Esophagus squamous epithelium (tissue), 4 donors: ENCODE data around the gene LCAT.

ENCODE experiments used
- POLR2A ChIP-seq, 4 donors: fragments of 450-650 bp; IDR thresholded peaks; one replicate each; pipeline ENCODE4 v1.6.1; 2017; ENCODE audit warnings: antibody characterized with exemption in 4 of 4, mild to moderate bottlenecking in 4 of 4, moderate library complexity in 3 of 4
- TF ChIP-seq, protein P1 (sequence below), 6 experiments: fragments of 450-650 bp in 4 of 6; fragments of 200-600 bp in 2 of 6; sonication (generic) in 2 of 6; IDR thresholded peaks; one replicate each; pipeline ENCODE4 v1.5.1; 2016 to 2019; ENCODE audit warnings: antibody characterized with exemption in 6 of 6, mild to moderate bottlenecking in 4 of 6, moderate library complexity in 4 of 6

DNA sequence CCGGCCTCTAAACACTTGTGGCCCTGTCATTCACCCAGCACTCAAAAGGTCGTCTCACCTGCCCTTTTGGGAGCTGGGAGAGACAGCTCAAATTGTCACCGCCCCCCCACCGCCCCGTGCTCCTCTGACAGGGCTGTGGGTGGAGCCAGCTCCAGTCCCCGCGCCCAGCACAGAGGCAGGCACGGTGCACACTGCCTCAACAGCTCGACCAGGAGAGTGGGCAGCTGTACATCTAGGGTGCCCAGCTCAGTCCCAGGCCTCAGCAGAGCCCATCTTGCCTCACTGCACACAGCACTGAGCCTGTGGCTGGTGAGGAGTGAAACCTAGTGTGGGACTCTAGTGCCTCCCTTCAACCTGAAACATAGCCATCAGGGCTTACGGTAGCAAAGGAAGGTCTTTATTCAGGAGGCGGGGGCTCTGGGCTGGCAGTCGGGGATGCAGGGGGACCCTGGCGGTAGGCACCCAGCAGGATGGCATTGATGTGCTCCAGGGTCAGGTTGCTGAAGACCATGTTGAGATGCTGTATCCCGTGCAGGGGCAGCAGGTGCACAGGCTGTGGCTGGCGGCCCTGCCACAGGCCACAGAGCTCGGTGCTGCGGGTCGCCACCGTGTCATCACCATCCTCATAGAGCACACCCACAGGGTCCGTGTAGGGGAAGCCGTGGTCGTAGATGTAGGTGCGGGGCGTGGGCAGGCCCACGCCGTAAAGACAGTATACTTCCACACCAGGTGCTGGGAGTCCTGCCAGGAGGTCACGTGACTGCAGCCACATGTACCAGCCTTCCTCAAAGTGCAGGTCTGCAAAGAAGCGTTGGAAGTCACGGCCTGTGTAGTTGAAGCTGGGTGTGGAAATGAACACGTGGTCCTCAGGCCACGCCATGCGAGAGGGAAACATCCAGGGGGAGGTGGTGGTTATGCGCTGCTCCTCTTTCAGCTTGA lies 4.1 kb downstream of the LCAT start:
- TF ChIP-seq, protein P1, sequence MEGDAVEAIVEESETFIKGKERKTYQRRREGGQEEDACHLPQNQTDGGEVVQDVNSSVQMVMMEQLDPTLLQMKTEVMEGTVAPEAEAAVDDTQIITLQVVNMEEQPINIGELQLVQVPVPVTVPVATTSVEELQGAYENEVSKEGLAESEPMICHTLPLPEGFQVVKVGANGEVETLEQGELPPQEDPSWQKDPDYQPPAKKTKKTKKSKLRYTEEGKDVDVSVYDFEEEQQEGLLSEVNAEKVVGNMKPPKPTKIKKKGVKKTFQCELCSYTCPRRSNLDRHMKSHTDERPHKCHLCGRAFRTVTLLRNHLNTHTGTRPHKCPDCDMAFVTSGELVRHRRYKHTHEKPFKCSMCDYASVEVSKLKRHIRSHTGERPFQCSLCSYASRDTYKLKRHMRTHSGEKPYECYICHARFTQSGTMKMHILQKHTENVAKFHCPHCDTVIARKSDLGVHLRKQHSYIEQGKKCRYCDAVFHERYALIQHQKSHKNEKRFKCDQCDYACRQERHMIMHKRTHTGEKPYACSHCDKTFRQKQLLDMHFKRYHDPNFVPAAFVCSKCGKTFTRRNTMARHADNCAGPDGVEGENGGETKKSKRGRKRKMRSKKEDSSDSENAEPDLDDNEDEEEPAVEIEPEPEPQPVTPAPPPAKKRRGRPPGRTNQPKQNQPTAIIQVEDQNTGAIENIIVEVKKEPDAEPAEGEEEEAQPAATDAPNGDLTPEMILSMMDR (IDR thresholded peaks at IDR 0.05) = no peak
- TF ChIP-seq POLR2A (IDR thresholded peaks at IDR 0.05) = no peak
